Aorta (tissue), 5 donors: ENCODE measurements around the gene TAL2. TPM values are rescaled to one million over a fixed set of nuclear protein-coding genes. Genes with fewer than 3 reads are reported as not detected.

ENCODE experiments used
- ATAC-seq: fragments of 200-7000 bp; cut with Tn5 transposase; one replicate; pipeline ENCODE4 v1.9.1; 2022; ENCODE audit warnings: moderate library complexity; ENCODE audit not compliant: low FRiP score
- DNase-seq, 2 donors: peaks; one replicate each; pipeline ENCODE4 v3.0.0-alpha.2; 2020
- H3K27ac ChIP-seq, 2 donors: one replicate each; pipeline ENCODE4 v1.5.1; 2013; ENCODE audit warnings: low read length in 2 of 2, mild to moderate bottlenecking in 2 of 2, moderate library complexity in 2 of 2, control low read depth in 1 of 2, inconsistent platforms in 1 of 2, low read depth in 1 of 2
- H3K27me3 ChIP-seq, 2 donors: one replicate each; pipeline ENCODE4 v1.6.1; 2013; ENCODE audit warnings: control low read depth in 1 of 2, low read length in 1 of 2, mild to moderate bottlenecking in 1 of 2, moderate library complexity in 1 of 2; ENCODE audit not compliant: insufficient read depth in 2 of 2, control insufficient read depth in 1 of 2
- H3K36me3 ChIP-seq, 2 donors: one replicate each; pipeline ENCODE4 v1.6.1; 2013; ENCODE audit warnings: control low read depth in 1 of 2, low read length in 1 of 2, mild to moderate bottlenecking in 1 of 2; ENCODE audit not compliant: insufficient read depth in 2 of 2, control insufficient read depth in 1 of 2
- H3K4me1 ChIP-seq, 2 donors: one replicate each; pipeline ENCODE4 v1.6.1; 2013; ENCODE audit warnings: low read length in 2 of 2, control low read depth in 1 of 2, mild to moderate bottlenecking in 1 of 2, moderate library complexity in 1 of 2; ENCODE audit not compliant: insufficient read depth in 2 of 2, control insufficient read depth in 1 of 2
- H3K4me3 ChIP-seq, 2 donors: one replicate each; pipeline ENCODE4 v1.5.1; 2013; ENCODE audit warnings: low read length in 2 of 2, control low read depth in 1 of 2, mild to moderate bottlenecking in 1 of 2
- H3K9me3 ChIP-seq: one replicate; pipeline ENCODE4 v1.6.1; 2013; ENCODE audit warnings: mild to moderate bottlenecking, low read length; ENCODE audit not compliant: control insufficient read depth
- WGBS, 2 donors: extraction: QIAGEN DNeasy Blood & Tissue Kit; methylation state at CpG; one replicate each; pipeline ENCODE4 v1.1.7; 2013; 5-methylcytosine and 5-hydroxymethylcytosine counted together
- intact Hi-C, 2 donors: fragments of 100-400 bp; cut with DNase I; formaldehyde crosslinking; loops; one replicate each; pipeline versions ENCODE4 v1.14.2 to v1.15.0; 2022
- polyA plus RNA-seq, 2 donors: library from polyadenylated mRNA; stranded (reverse); fragments of 200-250 nt; gene quantifications; one replicate each; pipeline ENCODE4 v1.2.3, GENCODE V29; 2013
- total RNA-seq, 2 donors: library from RNA; stranded (reverse); fragmentation: NEBNext Ultra II Directional; extraction: Animal tissue kit (Norgen Biotek cat#: 25700); gene quantifications; one replicate each; pipeline ENCODE4 v1.2.1, GENCODE V29; 2021
- donor health status: healthy with polysubstance abuse.
- donor health status: Bipolar disorder and iron deficiency.
- donor health status: DM: no; HTN: no; CAD: no.
- donor health status: DM: no; HTN: no; CAD: no.
- donor health status: DM: yes; HTN: yes; CAD: no.

TAL2 gene
- total and polyA plus RNA-seq, 4 donors: not detected

- H3K27ac ChIP-seq: no peak overlapping the region
- H3K4me1 ChIP-seq: no peaks in the 10 kb centered on the region
- WGBS, 2 donors: 42 to 51% methylated on average over 7 of the region's 7 CpGs
- no peak overlapping the region for H3K4me3 ChIP-seq
- intact Hi-C loops: no loop called here
- no peaks in the 10 kb centered on the region for H3K9me3 ChIP-seq
- no peak for ATAC-seq
- no peaks in the 10 kb centered on the region for H3K36me3 ChIP-seq
- no peaks in the 10 kb centered on the region for H3K27me3 ChIP-seq
- DNase-seq: no peak
These were observed 49.6 kb downstream of the TAL2 start for GRCh38 chr9:105711867-105712266.

- ATAC-seq: no peak
- WGBS, 2 donors: 80% methylated on average over 1 of the region's 1 CpG
These were observed 50.0 kb downstream of the TAL2 start for GRCh38 chr9:105712297-105712696.

More at GRCh38 chr9:105712297-105712696, 50.0 kb downstream of the TAL2 start:
- no peak for DNase-seq
- Histone ChIP-seq H3K27ac (no peak overlapping the region), H3K4me3 (no peak overlapping the region), H3K9me3 (no peaks in the 10 kb centered on the region), H3K36me3 (no peaks in the 10 kb centered on the region), H3K4me1 (no peaks in the 10 kb centered on the region), H3K27me3 (no peaks in the 10 kb centered on the region)
- intact Hi-C loops: no loop called here

Other genes with a start within 250 kb of the TAL2 start
- gene FSD1L, start 214.4 kb upstream of the TAL2 start, total RNA-seq: 1 to 10 TPM; 4.6 to 6.9 TPM
- gene FSD1L, start 214.4 kb upstream of the TAL2 start, polyA plus RNA-seq: 1 to 10 TPM; 1.3 to 1.8 TPM
- gene FKTN, start 104.3 kb upstream of the TAL2 start, total RNA-seq: 10 to 100 TPM; 15.5 to 16.9 TPM
- 10 to 100 TPM in 1 of 2 donors, 1 to 10 TPM in 1; 2.3 to 10.4 TPM for gene FKTN, start 104.3 kb upstream of the TAL2 start, polyA plus RNA-seq
- 10 to 100 TPM in 1 of 2 donors, 1 to 10 TPM in 1; 9.8 to 10.5 TPM for gene TMEM38B, start 32.1 kb downstream of the TAL2 start, total RNA-seq
- gene TMEM38B, start 32.1 kb downstream of the TAL2 start, polyA plus RNA-seq: 1 to 10 TPM; 3.9 to 4.2 TPM